22Rv1 (cell line): ENCODE measurements around the gene LPIN2.

ENCODE experiments used
- CTCF ChIP-seq: fragments of 450-650 bp; IDR thresholded peaks from 2 replicates; pipeline ENCODE4 v1.5.1; 2017; ENCODE audit warnings: mild to moderate bottlenecking
- ZFX ChIP-seq: fragments of 450-650 bp; IDR thresholded peaks from 2 replicates; pipeline ENCODE4 v1.6.1; 2017; ENCODE audit warnings: antibody characterized with exemption, borderline replicate concordance

GRCh38 chr18:2966560-2966959 is 46.4 kb downstream of the LPIN2 start:
- TF ChIP-seq CTCF (no peak), ZFX (no peak)
